Measurements from ENCODE around the gene RNU7-1.

RNU7-1 gene

DNA sequence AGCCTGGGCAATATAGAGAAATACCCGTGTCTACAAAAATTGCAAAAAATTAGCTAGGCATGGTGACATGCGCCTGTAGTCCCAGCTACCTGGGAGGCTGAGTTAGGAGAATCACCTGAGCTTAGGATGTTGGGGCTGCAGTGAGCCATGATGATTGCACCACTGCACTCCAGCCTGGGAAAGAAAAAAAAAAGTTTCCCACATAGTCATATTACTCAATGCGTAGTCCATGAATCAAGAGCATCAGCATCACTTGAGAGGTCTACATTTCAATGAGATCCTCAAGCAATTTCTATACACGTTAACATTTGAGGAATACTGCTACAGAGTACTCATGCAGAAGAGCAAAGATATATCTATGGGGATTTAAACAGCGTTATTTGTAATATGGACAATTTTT lies 44.2 kb upstream of the RNU7-1 start:
- H4K20me1 ChIP-seq (ENCODE audit: insufficient read depth, low read length) = no peaks in the 10 kb centered on the region
- no peak overlapping the region for H3K9ac ChIP-seq (ENCODE audit: low read length)
- H3K9me3 ChIP-seq (replicated peaks; ENCODE audit: insufficient read depth, low read length) = no peaks in the 10 kb centered on the region
- TF ChIP-seq EZH2phosphoT487 (IDR thresholded peaks at IDR 0.05; ENCODE audit: low read length) (no peak), EZH2 (optimal IDR thresholded peaks at IDR 0.05; ENCODE audit: low read depth, low read length) (no peak), CTCF (IDR thresholded peaks at IDR 0.05; ENCODE audit: low read length) (no peak)
- no peaks in the 10 kb centered on the region for H3K27me3 ChIP-seq (replicated peaks; ENCODE audit: insufficient read depth, low read length)
- no peak overlapping the region for H3K27ac ChIP-seq (ENCODE audit: low read length)
- no peak for DNase-seq
- no peaks in the 10 kb centered on the region for H3F3A ChIP-seq (ENCODE audit: insufficient read depth, low read length)
- H3K4me2 ChIP-seq (ENCODE audit: low read depth, low read length) = no peak overlapping the region
- H3K4me3 ChIP-seq (ENCODE audit: low read length) = no peak overlapping the region
- no peak overlapping the region for H2AFZ ChIP-seq (ENCODE audit: low read length)
- no peaks in the 10 kb centered on the region for H3K36me3 ChIP-seq (replicated peaks; ENCODE audit: insufficient read depth, low read length)
- H3K9me2 ChIP-seq (replicated peaks; ENCODE audit: insufficient read depth, low read length) = no peaks in the 10 kb centered on the region
- peaks cover 10% of the 10 kb centered on the region for H3K4me1 ChIP-seq (ENCODE audit: low read length)
- H3K79me2 ChIP-seq (ENCODE audit: low read length) = no peaks in the 10 kb centered on the region

GRCh38 chr12:6899837-6900519 lies 43.6 kb upstream of the RNU7-1 start:
- no peaks in the 10 kb centered on the region for H3K36me3 ChIP-seq (replicated peaks; ENCODE audit: insufficient read depth, low read length)
- H4K20me1 ChIP-seq (ENCODE audit: insufficient read depth, low read length) = no peaks in the 10 kb centered on the region
- peaks cover 11% of the 10 kb centered on the region for H3K4me1 ChIP-seq (ENCODE audit: low read length)
- H2AFZ ChIP-seq (ENCODE audit: low read length) = no peak overlapping the region
- DNase-seq = no peak
- no peaks in the 10 kb centered on the region for H3K9me2 ChIP-seq (replicated peaks; ENCODE audit: insufficient read depth, low read length)
- no peak overlapping the region for H3K4me2 ChIP-seq (ENCODE audit: low read depth, low read length)
- no peak overlapping the region for H3K27ac ChIP-seq (ENCODE audit: low read length)
- no peak overlapping the region for H3K9ac ChIP-seq (ENCODE audit: low read length)
- H3K9me3 ChIP-seq (replicated peaks; ENCODE audit: insufficient read depth, low read length) = no peaks in the 10 kb centered on the region
- H3K4me3 ChIP-seq (ENCODE audit: low read length) = no peak overlapping the region
- no peaks in the 10 kb centered on the region for H3K79me2 ChIP-seq (ENCODE audit: low read length)
- H3F3A ChIP-seq (ENCODE audit: insufficient read depth, low read length) = no peaks in the 10 kb centered on the region
- TF ChIP-seq EZH2 (optimal IDR thresholded peaks at IDR 0.05; ENCODE audit: low read depth, low read length) (no peak), EZH2phosphoT487 (IDR thresholded peaks at IDR 0.05; ENCODE audit: low read length) (no peak), CTCF (IDR thresholded peaks at IDR 0.05; ENCODE audit: low read length) (no peak)
- no peaks in the 10 kb centered on the region for H3K27me3 ChIP-seq (replicated peaks; ENCODE audit: insufficient read depth, low read length)

DNA sequence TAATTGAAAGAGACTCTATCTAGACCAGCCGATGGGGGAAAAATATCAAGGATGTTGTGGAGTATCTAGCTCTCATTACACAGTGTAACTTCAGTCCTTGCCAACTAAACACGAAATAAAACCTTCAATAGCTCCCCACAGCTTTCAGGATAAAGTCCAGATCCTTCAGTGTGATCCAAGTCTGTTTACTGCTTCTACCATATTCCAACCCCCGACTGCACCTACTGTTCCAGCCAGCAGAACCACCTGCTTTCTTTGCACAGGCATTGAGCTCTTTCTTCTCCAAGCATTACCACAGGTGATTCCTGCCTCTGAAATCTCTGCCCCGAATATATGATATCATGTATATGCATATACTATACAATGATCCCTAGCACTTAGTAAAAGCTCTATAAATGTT lies 41.2 kb upstream of the RNU7-1 start:
- Histone ChIP-seq H3K9ac (ENCODE audit: low read length) (no peak overlapping the region), H3K9me3 (replicated peaks; ENCODE audit: insufficient read depth, low read length) (no peaks in the 10 kb centered on the region), H3F3A (ENCODE audit: insufficient read depth, low read length) (no peaks in the 10 kb centered on the region), H3K27ac (ENCODE audit: low read length) (no peak overlapping the region), H3K4me3 (ENCODE audit: low read length) (no peak overlapping the region), H3K27me3 (replicated peaks; ENCODE audit: insufficient read depth, low read length) (no peaks in the 10 kb centered on the region), H3K36me3 (replicated peaks; ENCODE audit: insufficient read depth, low read length) (no peaks in the 10 kb centered on the region), H3K79me2 (ENCODE audit: low read length) (no peaks in the 10 kb centered on the region), H4K20me1 (ENCODE audit: insufficient read depth, low read length) (no peaks in the 10 kb centered on the region), H2AFZ (ENCODE audit: low read length) (no peak overlapping the region), H3K4me2 (ENCODE audit: low read depth, low read length) (no peak overlapping the region), H3K4me1 (ENCODE audit: low read length) (peaks cover 11% of the 10 kb centered on the region), H3K9me2 (replicated peaks; ENCODE audit: insufficient read depth, low read length) (no peaks in the 10 kb centered on the region)
- TF ChIP-seq EZH2phosphoT487 (IDR thresholded peaks at IDR 0.05; ENCODE audit: low read length) = no peak
- no peak for TF ChIP-seq CTCF (IDR thresholded peaks at IDR 0.05; ENCODE audit: low read length)
- TF ChIP-seq EZH2 (optimal IDR thresholded peaks at IDR 0.05; ENCODE audit: low read depth, low read length) = no peak
- DNase-seq = no peak
